Thyroid gland (tissue), 4 donors: ENCODE data around the gene GPRC5A.

Source experiments
- POLR2A ChIP-seq, 2 donors: fragments of 450-650 bp; IDR thresholded peaks; one replicate each; pipeline ENCODE4 v1.6.1; 2017; ENCODE audit warnings: antibody characterized with exemption in 2 of 2, mild to moderate bottlenecking in 2 of 2, moderate library complexity in 1 of 2
- TF ChIP-seq, protein P1 (sequence below), 6 experiments: fragments of 200-600 bp in 3 of 6; fragments of 450-650 bp in 3 of 6; sonication (generic) in 3 of 6; IDR thresholded peaks; one replicate each; pipeline ENCODE4 v1.5.1; 2016 to 2019; ENCODE audit warnings: antibody characterized with exemption in 6 of 6, mild to moderate bottlenecking in 2 of 6, inconsistent platforms in 1 of 6, moderate library complexity in 1 of 6

DNA sequence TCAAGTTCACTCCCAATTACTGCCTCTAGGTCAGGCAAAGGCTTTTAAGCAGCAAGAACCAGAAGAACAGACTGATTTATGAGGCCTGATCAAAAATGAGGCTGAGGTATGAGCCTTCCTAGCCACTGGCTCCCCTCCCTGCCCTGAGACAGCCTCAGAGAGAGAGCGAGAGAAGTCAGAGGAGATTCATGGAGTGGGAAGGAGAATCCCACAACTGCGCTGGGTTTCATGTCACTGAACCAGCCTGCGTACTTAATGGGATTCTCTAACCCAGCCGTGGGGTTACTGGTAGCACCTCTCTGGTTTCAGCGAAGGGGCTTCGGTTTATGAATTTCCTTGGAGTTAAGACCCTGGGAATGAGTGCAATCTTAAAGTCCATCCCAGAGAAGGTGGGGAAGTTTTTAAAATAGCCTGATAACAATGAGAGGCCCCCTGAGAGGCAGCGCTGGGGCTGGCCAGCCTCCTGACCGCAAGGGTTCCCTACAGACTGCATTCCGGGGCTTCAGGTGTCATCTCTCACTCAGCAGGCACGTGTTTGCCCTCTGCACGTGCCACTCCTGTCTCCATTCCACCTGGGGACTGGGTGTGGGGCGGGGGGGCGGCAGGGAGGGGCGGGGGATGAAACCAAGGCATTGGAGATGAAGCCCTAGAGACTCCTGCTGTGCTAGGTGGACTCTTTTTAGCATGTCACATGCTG, 6.1 kb upstream of the GPRC5A start:
- TF ChIP-seq, protein P1, sequence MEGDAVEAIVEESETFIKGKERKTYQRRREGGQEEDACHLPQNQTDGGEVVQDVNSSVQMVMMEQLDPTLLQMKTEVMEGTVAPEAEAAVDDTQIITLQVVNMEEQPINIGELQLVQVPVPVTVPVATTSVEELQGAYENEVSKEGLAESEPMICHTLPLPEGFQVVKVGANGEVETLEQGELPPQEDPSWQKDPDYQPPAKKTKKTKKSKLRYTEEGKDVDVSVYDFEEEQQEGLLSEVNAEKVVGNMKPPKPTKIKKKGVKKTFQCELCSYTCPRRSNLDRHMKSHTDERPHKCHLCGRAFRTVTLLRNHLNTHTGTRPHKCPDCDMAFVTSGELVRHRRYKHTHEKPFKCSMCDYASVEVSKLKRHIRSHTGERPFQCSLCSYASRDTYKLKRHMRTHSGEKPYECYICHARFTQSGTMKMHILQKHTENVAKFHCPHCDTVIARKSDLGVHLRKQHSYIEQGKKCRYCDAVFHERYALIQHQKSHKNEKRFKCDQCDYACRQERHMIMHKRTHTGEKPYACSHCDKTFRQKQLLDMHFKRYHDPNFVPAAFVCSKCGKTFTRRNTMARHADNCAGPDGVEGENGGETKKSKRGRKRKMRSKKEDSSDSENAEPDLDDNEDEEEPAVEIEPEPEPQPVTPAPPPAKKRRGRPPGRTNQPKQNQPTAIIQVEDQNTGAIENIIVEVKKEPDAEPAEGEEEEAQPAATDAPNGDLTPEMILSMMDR (IDR thresholded peaks at IDR 0.05): no peak
- no peak for TF ChIP-seq POLR2A (IDR thresholded peaks at IDR 0.05)
